Stimulated activated naive B cell treated with anti-CD40 and anti-IgM and Interleukin-4, amounts not matched to agents 10 μg/mL and 1 μg/mL and 100 μg/mL, for 72 hours (primary cell): ENCODE measurements around the gene TNS2.
A peak's percentile ranks its signal among the peaks of the same experiment; 100 is the strongest.
"Not testable (repeated sequence)": the region's sequence is repeated elsewhere in the genome, so short reads cannot be mapped to it uniquely, and the experiment has no call there.

Experiments
- ATAC-seq, 2 donors: fragments of 150-1000 bp; cut with Tn5 transposase; replicated peaks; 2 replicates each; pipeline ENCODE4 v1.10.0; 2021; ENCODE audit warnings: moderate library complexity in 1 of 2
- DNase-seq: peaks from one replicate; pipeline ENCODE4 v3.0.0; 2021
- H3K27ac Mint-ChIP-seq: one replicate; pipeline ENCODE4 v1.8.0; 2022; ENCODE audit warnings: mild to moderate bottlenecking, mixed read lengths
- H3K27me3 Mint-ChIP-seq, 2 donors: one replicate each; pipeline ENCODE4 v1.8.0; 2022; ENCODE audit warnings: mixed read lengths in 2 of 2
- H3K36me3 Mint-ChIP-seq, 2 donors: one replicate each; pipeline ENCODE4 v1.8.0; 2022; ENCODE audit warnings: mixed read lengths in 2 of 2, mild to moderate bottlenecking in 1 of 2
- H3K4me1 Mint-ChIP-seq, 2 donors: one replicate each; pipeline ENCODE4 v1.8.0; 2022; ENCODE audit warnings: mixed read lengths in 2 of 2, mild to moderate bottlenecking in 1 of 2
- H3K4me3 Mint-ChIP-seq, 2 donors: one replicate each; pipeline ENCODE4 v1.8.0; 2022; ENCODE audit warnings: mild to moderate bottlenecking in 2 of 2, mixed read lengths in 2 of 2, moderate library complexity in 1 of 2
- H3K9me3 Mint-ChIP-seq, 2 donors: one replicate each; pipeline ENCODE4 v1.8.0; 2022; ENCODE audit warnings: mixed read lengths in 2 of 2, mild to moderate bottlenecking in 1 of 2

Gene TNS2, protein sequence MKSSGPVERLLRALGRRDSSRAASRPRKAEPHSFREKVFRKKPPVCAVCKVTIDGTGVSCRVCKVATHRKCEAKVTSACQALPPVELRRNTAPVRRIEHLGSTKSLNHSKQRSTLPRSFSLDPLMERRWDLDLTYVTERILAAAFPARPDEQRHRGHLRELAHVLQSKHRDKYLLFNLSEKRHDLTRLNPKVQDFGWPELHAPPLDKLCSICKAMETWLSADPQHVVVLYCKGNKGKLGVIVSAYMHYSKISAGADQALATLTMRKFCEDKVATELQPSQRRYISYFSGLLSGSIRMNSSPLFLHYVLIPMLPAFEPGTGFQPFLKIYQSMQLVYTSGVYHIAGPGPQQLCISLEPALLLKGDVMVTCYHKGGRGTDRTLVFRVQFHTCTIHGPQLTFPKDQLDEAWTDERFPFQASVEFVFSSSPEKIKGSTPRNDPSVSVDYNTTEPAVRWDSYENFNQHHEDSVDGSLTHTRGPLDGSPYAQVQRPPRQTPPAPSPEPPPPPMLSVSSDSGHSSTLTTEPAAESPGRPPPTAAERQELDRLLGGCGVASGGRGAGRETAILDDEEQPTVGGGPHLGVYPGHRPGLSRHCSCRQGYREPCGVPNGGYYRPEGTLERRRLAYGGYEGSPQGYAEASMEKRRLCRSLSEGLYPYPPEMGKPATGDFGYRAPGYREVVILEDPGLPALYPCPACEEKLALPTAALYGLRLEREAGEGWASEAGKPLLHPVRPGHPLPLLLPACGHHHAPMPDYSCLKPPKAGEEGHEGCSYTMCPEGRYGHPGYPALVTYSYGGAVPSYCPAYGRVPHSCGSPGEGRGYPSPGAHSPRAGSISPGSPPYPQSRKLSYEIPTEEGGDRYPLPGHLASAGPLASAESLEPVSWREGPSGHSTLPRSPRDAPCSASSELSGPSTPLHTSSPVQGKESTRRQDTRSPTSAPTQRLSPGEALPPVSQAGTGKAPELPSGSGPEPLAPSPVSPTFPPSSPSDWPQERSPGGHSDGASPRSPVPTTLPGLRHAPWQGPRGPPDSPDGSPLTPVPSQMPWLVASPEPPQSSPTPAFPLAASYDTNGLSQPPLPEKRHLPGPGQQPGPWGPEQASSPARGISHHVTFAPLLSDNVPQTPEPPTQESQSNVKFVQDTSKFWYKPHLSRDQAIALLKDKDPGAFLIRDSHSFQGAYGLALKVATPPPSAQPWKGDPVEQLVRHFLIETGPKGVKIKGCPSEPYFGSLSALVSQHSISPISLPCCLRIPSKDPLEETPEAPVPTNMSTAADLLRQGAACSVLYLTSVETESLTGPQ (N-terminal part only)

DNA sequence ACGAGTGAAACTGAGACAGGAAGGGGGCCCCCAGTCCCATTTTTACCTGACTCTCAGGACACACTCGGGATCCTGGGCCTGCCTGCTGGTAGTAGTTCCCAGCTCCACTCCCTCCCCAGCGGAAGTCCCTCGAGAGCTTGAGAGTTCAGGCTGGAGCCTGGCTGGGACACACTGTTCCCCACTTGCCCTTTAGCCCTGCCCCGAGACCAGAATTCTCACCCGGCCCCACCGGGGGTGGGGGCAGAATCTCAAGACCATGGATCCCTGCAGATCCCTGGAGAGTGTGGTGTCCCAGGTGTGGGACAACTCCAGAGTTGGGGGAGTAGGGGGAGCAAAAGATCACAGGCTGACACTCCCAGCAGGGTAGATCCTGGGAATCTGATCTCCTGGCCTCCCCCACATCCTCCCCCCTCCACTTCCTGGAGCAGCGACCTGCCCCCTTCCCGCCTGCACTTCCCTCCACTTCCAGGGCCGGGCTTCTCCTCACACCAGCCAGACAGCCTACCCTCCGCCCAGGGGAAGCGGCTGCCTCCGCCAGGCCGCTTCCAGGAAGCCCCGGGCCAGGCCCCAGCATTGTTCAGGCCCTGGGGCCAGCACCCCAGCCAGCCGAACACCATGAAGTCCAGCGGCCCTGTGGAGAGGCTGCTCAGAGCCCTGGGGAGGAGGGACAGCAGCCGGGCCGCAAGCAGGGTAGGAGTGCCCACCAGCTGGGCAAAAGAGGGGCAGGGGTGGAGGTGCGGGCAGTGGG is at the start of gene TNS2:
TNS2 (plus strand) TSS at position 495 of the 748 bp plus-strand sequence; CDS start at position 616, 121 bp downstream.
- Mint-ChIP-seq H3K4me1 (peaks cover 31 to 47% of the 10 kb centered on the region in 2 donors), H3K36me3 (peaks cover 2 to 4% of the 10 kb centered on the region in 2 donors), H3K9me3 (no peaks in the 10 kb centered on the region), H3K27ac (peak within 1 kb of the TSS; percentile 33), H3K4me3 (no peak within 1 kb of the TSS), H3K27me3 (peaks cover 0 to 4% of the 10 kb centered on the region in 2 donors)
- DNase-seq (no peak), ATAC-seq (no peak)

DNA sequence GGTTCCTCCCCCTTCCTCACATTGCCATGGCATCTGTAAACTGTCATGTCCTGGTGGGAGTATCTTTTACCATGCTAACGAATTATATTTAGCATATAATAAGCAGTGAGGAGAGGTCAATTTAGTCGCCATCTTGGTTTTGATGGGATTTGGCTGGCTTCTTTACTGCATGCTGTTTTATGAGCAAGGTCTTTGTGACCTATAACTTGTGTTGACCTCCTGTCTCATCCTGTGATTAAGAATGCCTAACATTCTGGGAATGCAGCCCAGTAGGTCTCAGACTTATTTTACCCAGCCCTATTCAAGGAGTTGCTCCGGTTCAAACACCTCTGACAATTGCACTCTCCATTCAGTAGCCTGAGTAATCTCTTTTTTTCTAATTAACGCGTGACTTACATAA is 45.7 kb upstream of the TNS2 start:
- Mint-ChIP-seq H3K27ac (no peak overlapping the region), H3K27me3 (peaks cover 11 to 14% of the 10 kb centered on the region in 2 donors), H3K4me3 (peak overlapping the region in 1 of 2 donors; percentile 17), H3K36me3 (peaks cover 20 to 21% of the 10 kb centered on the region in 2 donors), H3K4me1 (peaks cover 14 to 28% of the 10 kb centered on the region in 2 donors), H3K9me3 (no peaks in the 10 kb centered on the region)
- ATAC-seq (no peak), DNase-seq (no peak)

DNA sequence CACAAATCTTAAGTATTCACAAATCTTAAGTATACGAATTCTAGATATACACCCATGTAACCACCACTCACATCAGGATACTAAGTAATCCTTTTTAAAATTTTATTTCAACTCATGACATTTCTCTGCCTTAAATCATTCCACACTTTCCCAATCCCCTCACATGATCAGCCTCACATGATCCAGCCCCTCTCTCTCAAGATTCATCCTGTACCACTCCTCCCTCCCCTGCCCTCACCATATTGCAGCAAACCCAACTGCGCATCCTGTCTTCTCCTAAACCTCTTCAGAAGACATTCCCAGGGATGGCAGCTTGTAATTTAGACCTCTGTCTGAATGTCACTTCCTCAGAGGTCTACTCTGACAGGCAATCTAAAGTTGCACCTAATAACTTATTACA is 45.3 kb upstream of the TNS2 start:
- Mint-ChIP-seq H3K4me3 (peak overlapping the region in 1 of 2 donors; percentile 17), H3K9me3 (no peaks in the 10 kb centered on the region), H3K4me1 (peaks cover 14 to 28% of the 10 kb centered on the region in 2 donors), H3K27me3 (peaks cover 10% of the 10 kb centered on the region in 2 donors), H3K27ac (no peak overlapping the region), H3K36me3 (peaks cover 20 to 21% of the 10 kb centered on the region in 2 donors)
- ATAC-seq (no peak), DNase-seq (no peak)

DNA sequence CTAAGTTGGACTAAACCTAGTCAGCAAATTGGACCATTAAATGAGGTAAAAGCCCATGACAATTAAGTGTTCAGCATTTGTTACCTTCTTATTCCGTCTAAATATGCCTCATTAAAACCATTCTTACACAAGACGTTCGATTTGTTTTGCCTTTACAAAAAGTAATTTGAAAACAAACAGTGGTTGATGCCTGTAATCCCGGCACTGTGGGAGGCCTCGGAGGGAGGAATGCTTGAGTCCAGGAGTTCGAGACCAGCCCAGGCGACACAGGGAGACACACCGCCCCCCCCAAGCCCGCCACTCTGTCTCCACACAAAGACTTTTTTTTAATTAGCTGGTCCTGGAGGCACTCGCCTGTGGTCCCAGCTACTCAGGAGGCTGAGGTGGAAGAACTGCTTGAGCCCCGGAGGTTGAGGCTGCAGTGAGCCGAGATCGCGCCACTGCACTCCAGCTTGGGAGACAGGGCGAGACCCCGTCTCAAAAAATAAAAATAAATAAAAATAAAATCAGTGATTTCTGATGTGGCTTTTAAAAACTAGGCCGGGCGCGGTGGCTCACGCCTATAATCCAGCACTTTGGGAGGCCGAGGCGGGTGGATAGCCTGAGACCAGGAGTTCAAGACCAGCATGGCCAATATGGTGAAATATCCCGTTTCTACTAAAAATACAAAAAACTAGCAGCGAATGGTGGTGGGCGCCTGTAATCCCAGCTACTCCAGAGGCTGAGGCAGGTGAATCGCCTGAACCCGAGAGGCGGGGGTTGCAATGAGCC is 44.5 kb upstream of the TNS2 start:
- peaks cover 19 to 34% of the 10 kb centered on the region in 2 donors for H3K4me1 Mint-ChIP-seq
- no peak for ATAC-seq
- H3K27me3 Mint-ChIP-seq, result peaks cover 5% of the 10 kb centered on the region in 2 donors
- peak overlapping the region; percentile 98 for H3K4me3 Mint-ChIP-seq
- H3K36me3 Mint-ChIP-seq, result peaks cover 25 to 27% of the 10 kb centered on the region in 2 donors
- H3K9me3 Mint-ChIP-seq, result no peaks in the 10 kb centered on the region
- DNase-seq, result no peak
- peak overlapping the region; percentile 92 for H3K27ac Mint-ChIP-seq

DNA sequence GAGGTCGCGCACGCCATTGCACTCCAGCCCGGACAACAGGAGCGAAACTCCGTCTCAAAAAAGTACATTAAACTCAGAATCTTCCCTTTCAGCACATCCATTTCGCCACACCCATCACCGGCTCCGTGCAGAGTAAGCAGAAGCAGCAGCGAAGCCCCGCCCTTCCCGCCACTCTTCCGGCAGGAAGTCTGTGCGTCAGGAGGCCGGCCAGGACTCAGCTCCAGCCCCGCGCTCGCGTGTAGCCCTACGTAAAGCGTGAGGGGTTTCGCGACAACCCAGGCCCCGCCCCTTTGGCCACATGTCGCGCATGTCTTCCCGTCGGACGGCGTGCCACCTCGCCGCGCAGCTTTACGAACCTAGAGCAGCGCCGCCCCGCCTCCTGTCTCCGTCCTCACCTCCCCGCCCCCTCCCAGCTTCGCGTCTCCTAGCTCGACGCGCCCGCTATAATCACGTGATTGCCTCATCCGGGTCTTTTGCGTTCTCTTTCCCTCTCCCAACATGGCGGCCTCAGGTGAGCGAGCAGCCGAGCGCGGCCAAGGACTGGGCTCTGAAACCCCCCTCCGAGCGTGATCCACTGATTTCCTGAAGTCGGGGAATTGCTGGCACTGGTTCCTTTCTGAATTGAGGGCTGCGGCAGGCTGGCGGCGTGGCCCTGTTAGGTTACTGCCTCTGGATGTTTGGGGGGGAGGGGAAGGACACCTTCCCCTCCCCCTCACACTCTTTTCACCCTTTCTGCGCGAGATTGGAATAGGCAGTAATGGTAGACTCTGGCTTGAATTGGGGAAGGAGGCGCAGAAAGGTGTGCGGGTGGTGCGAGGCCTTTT is 43.7 kb upstream of the TNS2 start, which contains the start of gene EIF4B:
EIF4B (plus strand) TSS at position 471 of the 824 bp plus-strand sequence; CDS start at position 499, 28 bp downstream.
- Mint-ChIP-seq H3K4me1 (peaks cover 21 to 38% of the 10 kb centered on the region in 2 donors), H3K36me3 (peaks cover 28 to 29% of the 10 kb centered on the region in 2 donors), H3K4me3 (peak within 1 kb of the TSS; percentile 98), H3K27me3 (peaks cover 1 to 2% of the 10 kb centered on the region in 2 donors), H3K27ac (peak within 1 kb of the TSS; percentile 100), H3K9me3 (no peaks in the 10 kb centered on the region)
- peak; percentile 93 to 94 for ATAC-seq
- peak; percentile 99 for DNase-seq

DNA sequence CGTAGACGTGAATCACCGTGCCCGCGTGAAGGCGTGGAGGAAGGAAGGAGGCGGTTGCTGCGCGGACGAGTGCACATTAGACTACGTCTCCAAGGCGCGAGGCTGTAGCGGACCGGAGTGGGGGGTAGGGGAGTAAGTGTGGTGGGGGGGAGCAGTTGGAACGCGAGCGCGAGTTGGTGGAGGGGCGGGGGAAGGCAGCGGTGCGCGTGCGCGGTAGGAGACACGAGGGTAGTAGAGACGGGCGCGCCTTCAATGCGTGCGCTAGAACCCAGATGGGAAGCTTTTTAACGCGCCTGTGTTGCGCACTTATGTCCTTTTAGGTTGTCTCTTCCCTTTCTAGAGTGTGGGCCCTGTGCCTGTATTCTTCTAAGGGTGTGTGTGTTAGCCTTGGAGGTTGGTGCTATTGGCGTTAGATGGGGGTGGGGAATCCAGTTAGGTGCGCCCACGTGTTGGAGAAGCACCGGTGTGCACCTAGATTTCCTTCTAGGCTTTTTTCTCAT is 43.0 kb upstream of the TNS2 start:
- peak; percentile 50 for ATAC-seq
- Mint-ChIP-seq H3K36me3 (peaks cover 31 to 33% of the 10 kb centered on the region in 2 donors), H3K27me3 (no peaks in the 10 kb centered on the region), H3K4me3 (peak overlapping the region; percentile 98), H3K9me3 (no peaks in the 10 kb centered on the region), H3K4me1 (peaks cover 25 to 41% of the 10 kb centered on the region in 2 donors), H3K27ac (peak overlapping the region; percentile 100)
- peak; percentile 69 for DNase-seq

DNA sequence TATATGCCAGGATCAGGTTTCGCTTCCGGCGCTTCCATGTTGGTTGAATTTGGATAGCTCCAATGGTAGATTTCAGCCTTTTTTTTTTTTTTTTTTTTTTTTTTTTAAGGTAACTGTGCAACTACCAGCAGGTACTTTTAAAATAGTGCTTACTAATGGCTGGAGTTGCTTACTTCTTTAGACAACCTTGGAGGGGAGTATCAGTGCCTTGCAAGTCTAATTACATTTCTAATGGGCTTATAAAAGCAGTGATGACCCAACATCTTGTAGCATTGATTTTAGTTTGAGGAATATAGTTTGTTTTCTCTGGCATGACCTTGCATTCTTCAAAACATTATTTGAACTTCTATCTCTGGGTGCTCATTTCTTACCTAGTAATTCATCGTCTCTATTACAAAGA is 42.5 kb upstream of the TNS2 start:
- peaks cover 34 to 36% of the 10 kb centered on the region in 2 donors for H3K36me3 Mint-ChIP-seq
- H3K4me1 Mint-ChIP-seq, result peaks cover 25 to 45% of the 10 kb centered on the region in 2 donors
- DNase-seq, result no peak
- H3K27me3 Mint-ChIP-seq, result no peaks in the 10 kb centered on the region
- H3K4me3 Mint-ChIP-seq, result peak overlapping the region; percentile 98
- peak overlapping the region; percentile 100 for H3K27ac Mint-ChIP-seq
- no peaks in the 10 kb centered on the region for H3K9me3 Mint-ChIP-seq
- ATAC-seq, result no peak

DNA sequence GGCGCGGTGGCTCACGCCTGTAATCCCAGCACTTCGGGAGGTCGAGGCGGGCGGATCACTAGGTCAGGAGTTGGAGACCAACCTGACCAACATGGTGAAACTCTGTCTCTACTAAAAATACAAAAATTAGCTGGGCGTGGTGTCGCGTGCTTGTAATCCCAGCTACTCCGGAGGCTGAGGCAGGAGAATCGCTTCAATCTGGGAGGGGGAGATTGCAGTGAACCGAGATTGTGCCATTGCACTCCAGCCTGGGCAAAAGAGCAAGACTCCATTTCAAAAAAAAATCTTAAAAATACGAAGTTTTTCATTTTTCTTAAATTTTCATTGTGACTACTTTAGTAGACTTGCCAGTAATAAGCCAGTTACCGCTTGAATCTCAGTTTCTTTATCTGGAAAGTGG is 41.1 kb upstream of the TNS2 start:
- ATAC-seq, DNase-seq, H3K27me3 Mint-ChIP-seq, H3K9me3 Mint-ChIP-seq: not testable (repeated sequence)
- Mint-ChIP-seq H3K4me3 (peak overlapping the region; percentile 98), H3K4me1 (peaks cover 25 to 46% of the 10 kb centered on the region in 2 donors), H3K27ac (peak overlapping the region; percentile 72), H3K36me3 (peaks cover 34 to 36% of the 10 kb centered on the region in 2 donors)

DNA sequence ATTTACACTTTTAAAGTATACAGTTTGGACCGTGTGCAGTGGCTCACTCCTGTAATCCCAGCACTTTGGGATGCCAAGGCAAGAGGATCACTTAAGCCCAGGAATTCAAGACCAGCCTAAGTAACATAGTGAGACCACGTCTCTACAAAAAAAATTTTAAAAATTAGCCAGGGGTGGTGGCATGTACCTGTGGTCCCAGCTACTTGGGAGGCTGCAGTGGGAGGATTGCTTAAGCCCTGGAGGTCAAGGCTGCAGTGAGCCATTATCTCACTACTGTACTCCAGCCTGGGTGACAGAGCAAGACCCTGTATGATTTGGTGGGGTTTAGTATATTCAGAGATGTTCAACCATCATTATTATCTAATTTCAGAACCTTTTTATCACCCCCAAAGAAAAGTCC is 38.9 kb upstream of the TNS2 start:
- Mint-ChIP-seq H3K9me3 (no peaks in the 10 kb centered on the region), H3K27ac (no peak overlapping the region), H3K4me3 (no peak overlapping the region), H3K36me3 (peaks cover 32 to 39% of the 10 kb centered on the region in 2 donors), H3K27me3 (no peaks in the 10 kb centered on the region), H3K4me1 (peaks cover 23 to 54% of the 10 kb centered on the region in 2 donors)
- ATAC-seq (no peak), DNase-seq (no peak)

DNA sequence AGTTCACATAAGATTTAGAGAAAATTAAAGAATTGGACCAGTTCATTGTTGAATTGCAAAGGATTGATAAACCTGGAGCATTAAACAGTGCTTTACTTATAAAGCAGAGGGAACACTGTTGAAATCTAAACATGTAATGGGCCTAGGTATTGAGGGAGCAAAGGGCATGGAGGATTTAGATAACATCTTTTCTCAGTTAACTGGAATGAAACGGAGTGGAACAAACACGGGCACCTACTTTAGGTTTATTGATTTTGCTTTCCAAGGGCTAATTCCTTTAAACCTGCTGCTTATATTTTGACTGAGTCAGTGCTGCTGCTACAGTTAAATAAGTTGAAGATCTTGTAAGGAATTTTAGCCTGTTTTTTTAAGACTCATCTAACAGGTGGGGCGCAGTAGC is 38.0 kb upstream of the TNS2 start:
- ATAC-seq (no peak), DNase-seq (no peak)
- Mint-ChIP-seq H3K4me1 (peaks cover 18 to 52% of the 10 kb centered on the region in 2 donors), H3K27me3 (no peaks in the 10 kb centered on the region), H3K9me3 (no peaks in the 10 kb centered on the region), H3K27ac (peak overlapping the region; percentile 31), H3K36me3 (peaks cover 27 to 34% of the 10 kb centered on the region in 2 donors), H3K4me3 (no peak overlapping the region)

DNA sequence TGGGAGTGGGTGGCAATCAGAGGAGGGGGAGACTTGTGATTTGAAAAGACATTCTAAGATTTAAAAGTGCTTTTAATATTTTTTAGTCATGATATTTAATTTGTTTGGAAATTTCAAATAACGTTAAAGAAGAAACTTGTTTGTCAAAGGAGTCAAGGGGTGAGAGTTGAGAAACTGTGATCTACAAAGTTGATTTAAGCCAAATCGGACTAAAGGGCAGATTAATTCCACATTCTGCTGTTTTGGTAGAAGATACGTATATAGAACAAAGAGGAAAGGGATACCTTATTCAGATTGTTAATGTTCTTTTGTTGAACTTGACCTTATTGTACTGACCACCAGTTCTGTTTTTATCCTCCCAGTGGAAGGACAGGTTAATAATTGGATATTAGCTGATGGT is 36.9 kb upstream of the TNS2 start:
- DNase-seq, result no peak
- Mint-ChIP-seq H3K4me1 (peaks cover 14 to 44% of the 10 kb centered on the region in 2 donors), H3K36me3 (peaks cover 31 to 38% of the 10 kb centered on the region in 2 donors), H3K27ac (no peak overlapping the region), H3K9me3 (no peaks in the 10 kb centered on the region), H3K27me3 (no peaks in the 10 kb centered on the region), H3K4me3 (no peak overlapping the region)
- no peak for ATAC-seq

DNA sequence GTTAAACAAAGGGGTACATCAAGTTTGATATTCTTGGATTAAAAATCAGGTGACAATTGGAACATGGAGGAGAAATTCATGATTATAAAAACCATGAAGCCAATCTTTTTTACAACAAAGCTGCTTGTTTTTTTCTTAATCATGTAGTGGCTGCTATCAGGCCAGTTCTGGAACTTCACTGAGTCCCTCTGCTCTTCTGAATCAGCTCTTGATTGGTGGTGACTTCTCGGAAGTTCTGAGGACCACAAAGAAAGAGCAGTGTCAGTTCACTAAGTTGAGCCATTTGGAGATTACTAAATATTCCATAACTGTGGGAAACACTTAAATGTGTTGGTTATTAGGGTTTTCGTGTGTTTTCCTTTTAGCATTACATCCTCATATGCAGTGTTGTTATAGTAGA is 35.2 kb upstream of the TNS2 start:
- H3K4me1 Mint-ChIP-seq, result peaks cover 11 to 33% of the 10 kb centered on the region in 2 donors
- peaks cover 28 to 38% of the 10 kb centered on the region in 2 donors for H3K36me3 Mint-ChIP-seq
- no peaks in the 10 kb centered on the region for H3K9me3 Mint-ChIP-seq
- no peak for ATAC-seq
- no peak overlapping the region for H3K4me3 Mint-ChIP-seq
- DNase-seq, result no peak
- no peaks in the 10 kb centered on the region for H3K27me3 Mint-ChIP-seq
- no peak overlapping the region for H3K27ac Mint-ChIP-seq
